Measurements from ENCODE around the gene HOTAIR.

- TF ChIP-seq, protein P1, sequence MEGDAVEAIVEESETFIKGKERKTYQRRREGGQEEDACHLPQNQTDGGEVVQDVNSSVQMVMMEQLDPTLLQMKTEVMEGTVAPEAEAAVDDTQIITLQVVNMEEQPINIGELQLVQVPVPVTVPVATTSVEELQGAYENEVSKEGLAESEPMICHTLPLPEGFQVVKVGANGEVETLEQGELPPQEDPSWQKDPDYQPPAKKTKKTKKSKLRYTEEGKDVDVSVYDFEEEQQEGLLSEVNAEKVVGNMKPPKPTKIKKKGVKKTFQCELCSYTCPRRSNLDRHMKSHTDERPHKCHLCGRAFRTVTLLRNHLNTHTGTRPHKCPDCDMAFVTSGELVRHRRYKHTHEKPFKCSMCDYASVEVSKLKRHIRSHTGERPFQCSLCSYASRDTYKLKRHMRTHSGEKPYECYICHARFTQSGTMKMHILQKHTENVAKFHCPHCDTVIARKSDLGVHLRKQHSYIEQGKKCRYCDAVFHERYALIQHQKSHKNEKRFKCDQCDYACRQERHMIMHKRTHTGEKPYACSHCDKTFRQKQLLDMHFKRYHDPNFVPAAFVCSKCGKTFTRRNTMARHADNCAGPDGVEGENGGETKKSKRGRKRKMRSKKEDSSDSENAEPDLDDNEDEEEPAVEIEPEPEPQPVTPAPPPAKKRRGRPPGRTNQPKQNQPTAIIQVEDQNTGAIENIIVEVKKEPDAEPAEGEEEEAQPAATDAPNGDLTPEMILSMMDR (IDR thresholded peaks at IDR 0.05), result no peak
- TF ChIP-seq EP300 (IDR thresholded peaks at IDR 0.05), result no peak
- TF ChIP-seq POLR2A (IDR thresholded peaks at IDR 0.05), result no peak
These were observed 20.9 kb upstream of the HOTAIR start for GRCh38 chr12:53995378-53996239.
